Suprapubic skin (tissue), 4 donors: ENCODE results near the gene AGPS. TPM values are rescaled to one million over a fixed set of nuclear protein-coding genes. Genes with fewer than 3 reads are reported as not detected.

Experiments
- DNase-seq, 2 donors: peaks; one replicate each; pipeline ENCODE4 v3.0.0-alpha.2; 2019; ENCODE audit warnings: low spot score in 2 of 2
- H3K27ac ChIP-seq: fragments of 200-600 bp; sonication (generic); one replicate; pipeline ENCODE4 v1.5.1; 2019
- H3K27me3 ChIP-seq: fragments of 200-600 bp; sonication (generic); one replicate; pipeline ENCODE4 v1.5.1; 2019
- H3K36me3 ChIP-seq: fragments of 200-600 bp; sonication (generic); one replicate; pipeline ENCODE4 v1.5.1; 2019
- H3K4me1 ChIP-seq: fragments of 200-600 bp; sonication (generic); one replicate; pipeline ENCODE4 v1.5.1; 2019
- H3K4me3 ChIP-seq: fragments of 200-600 bp; sonication (generic); one replicate; pipeline ENCODE4 v1.5.1; 2019; ENCODE audit warnings: mild to moderate bottlenecking
- H3K9me3 ChIP-seq: fragments of 200-600 bp; sonication (generic); one replicate; pipeline ENCODE4 v1.5.1; 2019
- EP300 ChIP-seq: sonication (generic); formaldehyde crosslinking; IDR thresholded peaks from one replicate; pipeline ENCODE4 v1.6.1; 2017; ENCODE audit warnings: antibody characterized with exemption
- POLR2A ChIP-seq, 2 donors: fragments of 450-650 bp; IDR thresholded peaks; one replicate each; pipeline ENCODE4 v1.6.1; 2017; ENCODE audit warnings: antibody characterized with exemption in 2 of 2, mild to moderate bottlenecking in 2 of 2, moderate library complexity in 2 of 2
- POLR2AphosphoS5 ChIP-seq, 3 donors: sonication (generic); formaldehyde crosslinking; IDR thresholded peaks; one replicate each; pipeline ENCODE4 v1.6.1; 2017; ENCODE audit warnings: antibody characterized with exemption in 3 of 3
- WGBS: methylation state at CpG from one replicate; pipeline ENCODE4 v1.1.5; 2018; 5-methylcytosine and 5-hydroxymethylcytosine counted together
- total RNA-seq, 4 donors: library from RNA; depleted of rRNA; stranded (reverse); fragments of >200 nt; gene quantifications; one replicate each; pipeline ENCODE4 v1.1.0, GENCODE V29; 2016
- TF ChIP-seq, protein P1 (sequence below), 2 donors: fragments of 200-600 bp in 1 of 2; fragments of 450-650 bp in 1 of 2; sonication (generic) in 1 of 2; IDR thresholded peaks; one replicate each; pipeline ENCODE4 v1.5.1; 2016 to 2019; ENCODE audit warnings: antibody characterized with exemption in 2 of 2, mild to moderate bottlenecking in 1 of 2, moderate library complexity in 1 of 2

Gene AGPS
- total RNA-seq, 4 donors from 2014 or later, result 10.9 to 19.4 (median 13.9) TPM

DNA sequence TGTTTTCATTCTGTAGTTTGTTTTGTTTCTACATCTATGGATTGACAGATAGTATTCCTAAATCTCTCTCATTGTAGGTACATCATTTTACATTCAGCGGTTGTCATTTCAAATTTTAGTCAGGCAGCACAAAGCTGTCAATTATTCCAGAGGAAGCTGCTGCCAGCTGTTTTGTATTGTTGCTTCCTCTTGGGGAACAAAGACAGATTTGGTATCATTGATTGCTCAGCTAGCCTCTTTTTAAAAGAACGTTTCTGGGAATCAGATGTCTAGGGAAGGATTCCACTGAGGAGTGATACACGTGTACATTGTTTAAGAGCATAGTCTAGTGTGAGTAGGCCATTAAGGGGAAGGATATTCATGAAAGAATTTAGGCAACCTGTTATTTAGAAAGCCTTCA, 145.8 kb downstream of the AGPS start:
- no peak for DNase-seq

DNA sequence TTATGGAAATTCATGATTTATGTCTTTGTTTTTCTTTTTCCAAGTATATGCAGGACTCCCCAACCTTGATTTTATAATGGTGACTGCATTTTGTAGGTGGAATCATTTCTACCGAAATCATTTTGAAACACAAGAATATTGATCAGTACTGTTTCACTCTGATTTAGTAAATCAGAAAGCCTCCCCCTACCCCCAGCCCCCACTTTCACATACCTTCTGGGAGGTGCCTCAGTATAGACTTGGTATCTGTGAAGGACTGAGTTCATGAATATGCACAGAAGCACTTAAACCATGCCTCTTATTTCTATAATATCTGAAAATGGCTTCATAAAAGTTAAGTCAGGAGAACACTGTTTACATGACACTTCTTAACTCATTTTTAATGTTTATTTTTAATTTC, 147.7 kb downstream of the AGPS start:
- no peak overlapping the region for H3K4me3 ChIP-seq
- no peak for DNase-seq
- no peaks in the 10 kb centered on the region for H3K9me3 ChIP-seq
- no peaks in the 10 kb centered on the region for H3K27me3 ChIP-seq
- no peaks in the 10 kb centered on the region for H3K36me3 ChIP-seq
- peaks cover 6% of the 10 kb centered on the region for H3K4me1 ChIP-seq
- H3K27ac ChIP-seq, result no peak overlapping the region
- TF ChIP-seq, protein P1, sequence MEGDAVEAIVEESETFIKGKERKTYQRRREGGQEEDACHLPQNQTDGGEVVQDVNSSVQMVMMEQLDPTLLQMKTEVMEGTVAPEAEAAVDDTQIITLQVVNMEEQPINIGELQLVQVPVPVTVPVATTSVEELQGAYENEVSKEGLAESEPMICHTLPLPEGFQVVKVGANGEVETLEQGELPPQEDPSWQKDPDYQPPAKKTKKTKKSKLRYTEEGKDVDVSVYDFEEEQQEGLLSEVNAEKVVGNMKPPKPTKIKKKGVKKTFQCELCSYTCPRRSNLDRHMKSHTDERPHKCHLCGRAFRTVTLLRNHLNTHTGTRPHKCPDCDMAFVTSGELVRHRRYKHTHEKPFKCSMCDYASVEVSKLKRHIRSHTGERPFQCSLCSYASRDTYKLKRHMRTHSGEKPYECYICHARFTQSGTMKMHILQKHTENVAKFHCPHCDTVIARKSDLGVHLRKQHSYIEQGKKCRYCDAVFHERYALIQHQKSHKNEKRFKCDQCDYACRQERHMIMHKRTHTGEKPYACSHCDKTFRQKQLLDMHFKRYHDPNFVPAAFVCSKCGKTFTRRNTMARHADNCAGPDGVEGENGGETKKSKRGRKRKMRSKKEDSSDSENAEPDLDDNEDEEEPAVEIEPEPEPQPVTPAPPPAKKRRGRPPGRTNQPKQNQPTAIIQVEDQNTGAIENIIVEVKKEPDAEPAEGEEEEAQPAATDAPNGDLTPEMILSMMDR (IDR thresholded peaks at IDR 0.05), result no peak
- TF ChIP-seq POLR2AphosphoS5 (IDR thresholded peaks at IDR 0.05) (no peak), EP300 (no peak), POLR2A (IDR thresholded peaks at IDR 0.05) (no peak)
- 86% methylated on average over 1 of the region's 1 CpG for WGBS

More for the DNA sequence above, 145.8 kb downstream of the AGPS start:
- H3K9me3 ChIP-seq, result no peaks in the 10 kb centered on the region
- WGBS, result 65% methylated on average over 3 of the region's 3 CpGs
- H3K4me3 ChIP-seq, result no peak overlapping the region
- peaks cover under 1% of the 10 kb centered on the region for H3K4me1 ChIP-seq
- no peaks in the 10 kb centered on the region for H3K36me3 ChIP-seq
- H3K27me3 ChIP-seq, result no peaks in the 10 kb centered on the region
- no peak for TF ChIP-seq POLR2A (IDR thresholded peaks at IDR 0.05)
- no peak for TF ChIP-seq EP300
- TF ChIP-seq POLR2AphosphoS5 (IDR thresholded peaks at IDR 0.05), result no peak
- TF ChIP-seq, protein P1 (IDR thresholded peaks at IDR 0.05), result no peak
- no peak overlapping the region for H3K27ac ChIP-seq

DNA sequence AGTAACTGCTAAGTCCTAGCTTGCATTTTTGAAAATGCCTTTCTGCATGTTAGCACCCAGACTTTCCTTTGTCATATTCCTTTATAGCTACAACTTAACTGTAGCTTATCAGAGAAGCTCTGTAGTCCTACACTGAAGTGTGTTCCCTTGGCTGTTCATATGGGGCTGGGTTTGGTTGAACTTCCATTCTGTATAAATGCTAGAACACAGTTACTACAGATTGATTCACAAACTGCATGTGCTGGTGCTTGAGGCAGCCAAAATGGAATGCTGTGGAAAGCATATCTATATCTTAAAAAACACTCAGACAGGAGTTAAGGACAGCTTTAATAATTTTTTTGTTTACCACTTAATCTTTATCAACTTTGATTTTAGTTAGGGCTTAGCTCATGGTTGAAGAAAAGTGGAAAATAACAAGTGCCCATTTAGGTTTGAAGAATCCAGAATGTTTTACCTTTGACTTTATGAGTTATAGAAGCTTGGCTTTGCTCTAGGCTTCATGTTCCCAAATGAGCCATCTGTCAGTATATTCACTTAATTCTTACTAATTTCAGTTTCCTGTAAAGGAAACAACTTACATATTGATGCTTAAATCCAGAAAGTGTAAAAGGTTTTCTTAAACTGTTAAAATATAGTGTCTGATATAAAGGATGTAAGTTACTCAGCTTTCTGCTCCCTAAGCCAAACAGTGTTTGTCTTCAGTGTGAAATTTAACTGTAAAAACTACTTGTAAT, 148.9 kb downstream of the AGPS start:
- no peak overlapping the region for H3K4me3 ChIP-seq
- H3K9me3 ChIP-seq, result no peaks in the 10 kb centered on the region
- H3K4me1 ChIP-seq, result peaks cover 6% of the 10 kb centered on the region
- H3K27me3 ChIP-seq, result no peaks in the 10 kb centered on the region
- no peak for DNase-seq
- H3K27ac ChIP-seq, result no peak overlapping the region
- no peaks in the 10 kb centered on the region for H3K36me3 ChIP-seq
- no peak for TF ChIP-seq POLR2A (IDR thresholded peaks at IDR 0.05)
- no peak for TF ChIP-seq EP300
- TF ChIP-seq POLR2AphosphoS5 (IDR thresholded peaks at IDR 0.05), result no peak
- TF ChIP-seq, protein P1 (IDR thresholded peaks at IDR 0.05), result no peak

DNA sequence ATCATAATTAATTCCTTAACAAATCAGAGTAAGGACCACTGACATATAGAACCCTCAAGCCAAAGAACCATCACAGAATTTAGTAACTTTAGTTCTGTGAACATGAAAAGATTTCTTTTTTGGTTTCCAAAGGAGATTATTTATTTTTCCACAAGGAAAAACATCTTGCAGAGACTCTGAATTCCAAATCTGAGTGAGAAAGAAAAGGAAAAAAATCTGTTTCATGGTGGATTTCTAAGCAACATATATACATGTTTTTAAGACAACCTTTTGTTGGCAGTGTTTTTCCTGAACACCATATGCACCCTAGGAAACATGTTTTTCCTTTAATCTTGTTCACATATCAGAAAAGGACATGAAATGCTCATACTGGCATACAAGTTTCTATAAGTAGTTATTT, 149.8 kb downstream of the AGPS start:
- H3K4me1 ChIP-seq, result peaks cover 6% of the 10 kb centered on the region
- H3K27me3 ChIP-seq, result no peaks in the 10 kb centered on the region
- no peaks in the 10 kb centered on the region for H3K9me3 ChIP-seq
- no peaks in the 10 kb centered on the region for H3K36me3 ChIP-seq
- no peak for DNase-seq
- H3K4me3 ChIP-seq, result no peak overlapping the region
- no peak overlapping the region for H3K27ac ChIP-seq
- TF ChIP-seq EP300, result no peak
- TF ChIP-seq, protein P1 (IDR thresholded peaks at IDR 0.05), result no peak
- TF ChIP-seq POLR2A (IDR thresholded peaks at IDR 0.05), result no peak
- no peak for TF ChIP-seq POLR2AphosphoS5 (IDR thresholded peaks at IDR 0.05)

DNA sequence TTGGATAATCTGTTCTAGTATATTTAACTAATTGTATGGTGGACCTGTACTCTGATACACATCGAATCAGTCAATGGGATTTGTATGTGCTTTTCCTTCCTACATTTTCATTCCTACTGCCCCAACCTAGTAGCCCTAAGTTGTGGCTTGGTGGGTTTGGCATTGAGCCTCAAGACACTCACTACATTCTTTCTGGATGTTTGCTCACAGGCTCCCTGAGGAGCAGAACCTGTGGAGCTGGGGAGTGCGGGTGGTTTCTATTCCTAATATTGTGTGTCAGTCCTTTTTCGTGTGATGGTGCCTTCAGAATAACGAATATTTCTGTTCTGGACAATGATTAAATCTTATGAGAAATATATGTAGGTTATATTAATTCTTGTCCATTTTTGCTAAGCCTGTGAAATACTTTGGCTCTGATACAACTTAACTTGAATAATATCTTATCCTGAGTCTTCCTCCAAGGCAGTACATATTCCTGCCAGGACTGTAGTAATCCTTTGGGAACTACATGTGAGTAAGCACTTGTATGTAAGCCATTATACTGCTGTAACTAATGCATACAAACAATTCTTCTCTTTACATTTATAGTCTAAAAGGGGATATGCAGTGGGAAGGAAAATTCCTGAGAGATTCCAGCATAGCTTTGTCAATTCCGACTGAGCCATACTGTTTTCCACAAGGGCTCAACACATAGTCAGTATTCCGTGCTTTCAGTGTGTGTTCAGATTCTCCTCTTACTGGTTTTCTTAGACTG, 150.6 kb downstream of the AGPS start:
- H3K9me3 ChIP-seq, result no peaks in the 10 kb centered on the region
- peaks cover 6% of the 10 kb centered on the region for H3K4me1 ChIP-seq
- H3K36me3 ChIP-seq, result no peaks in the 10 kb centered on the region
- no peak overlapping the region for H3K4me3 ChIP-seq
- WGBS, result 77% methylated on average over 6 of the region's 6 CpGs
- no peak for DNase-seq
- H3K27me3 ChIP-seq, result no peaks in the 10 kb centered on the region
- TF ChIP-seq EP300, result no peak
- TF ChIP-seq POLR2AphosphoS5 (IDR thresholded peaks at IDR 0.05), result no peak
- TF ChIP-seq POLR2A (IDR thresholded peaks at IDR 0.05), result no peak
- TF ChIP-seq, protein P1 (IDR thresholded peaks at IDR 0.05), result no peak
- H3K27ac ChIP-seq, result no peak overlapping the region
